GM12878 (cell line): ENCODE results near the gene POLR3E. TPM values are rescaled to one million over a fixed set of nuclear protein-coding genes. Genes with fewer than 3 reads are reported as not detected.

ENCODE experiments used
- BACH1 ChIP-seq: fragments of 450-650 bp; IDR thresholded peaks from 2 replicates; pipeline ENCODE4 v1.6.1; 2017; ENCODE audit warnings: mild to moderate bottlenecking, borderline replicate concordance
- CHD4 ChIP-seq: fragments of 200-600 bp; sonication (generic); IDR thresholded peaks from 2 replicates; pipeline ENCODE4 v1.6.1; 2016; ENCODE audit warnings: mild to moderate bottlenecking
- EP300 ChIP-seq, 2 experiments: fragments of 150-350 bp in 1 of 2; IDR thresholded peaks; 2 replicates each; pipeline ENCODE4 v1.6.1; 2011 to 2012; ENCODE audit warnings: low read depth in 2 of 2, low read length in 2 of 2, borderline replicate concordance in 1 of 2, improper control_type of control experiment in 1 of 2, inconsistent platforms in 1 of 2; ENCODE audit not compliant: control insufficient read depth in 1 of 2
- JUND ChIP-seq: IDR thresholded peaks from 2 replicates; pipeline ENCODE4 v1.6.1; 2012; ENCODE audit warnings: low read depth, mild to moderate bottlenecking, low read length, improper control_type of control experiment, moderate library complexity
- LARP7 ChIP-seq: fragments of 450-650 bp; IDR thresholded peaks from 2 replicates; pipeline ENCODE4 v1.6.1; 2017; ENCODE audit warnings: mild to moderate bottlenecking
- MEF2B ChIP-seq: fragments of 450-650 bp; IDR thresholded peaks from 2 replicates; pipeline ENCODE4 v1.6.1; 2018; ENCODE audit warnings: mild to moderate bottlenecking, moderate library complexity; ENCODE audit not compliant: partially characterized antibody, poor library complexity, severe bottlenecking
- MYC ChIP-seq: IDR thresholded peaks from 2 replicates; pipeline ENCODE4 v1.6.1; 2011; ENCODE audit warnings: mild to moderate bottlenecking, low read length, moderate library complexity, inconsistent platforms; ENCODE audit not compliant: insufficient read depth, insufficient replicate concordance, insufficient read length, severe bottlenecking
- NFIC ChIP-seq: IDR thresholded peaks from 2 replicates; pipeline ENCODE4 v1.6.1; 2012; ENCODE audit warnings: low read depth, mild to moderate bottlenecking, inconsistent platforms, low read length, moderate library complexity
- PAX5 ChIP-seq: IDR thresholded peaks from 2 replicates; pipeline ENCODE4 v1.6.1; 2011; ENCODE audit warnings: low read depth, low read length, borderline replicate concordance
- POLR2AphosphoS2 ChIP-seq: IDR thresholded peaks from 2 replicates; pipeline ENCODE4 v1.6.1; 2011; ENCODE audit warnings: low read depth, mild to moderate bottlenecking, low read length, improper control_type of control experiment, moderate library complexity
- RCOR1 ChIP-seq: conservative IDR thresholded peaks from 2 replicates; pipeline ENCODE4 v1.6.1; 2012; ENCODE audit warnings: low read depth, low read length, improper control_type of control experiment
- RFX5 ChIP-seq: IDR thresholded peaks from 2 replicates; pipeline ENCODE4 v1.6.1; 2011; ENCODE audit warnings: low read depth, low read length, improper control_type of control experiment
- RUNX3 ChIP-seq: IDR thresholded peaks from 2 replicates; pipeline ENCODE4 v1.6.1; 2012; ENCODE audit warnings: low read length, inconsistent platforms
- SIX5 ChIP-seq: IDR thresholded peaks from 2 replicates; pipeline ENCODE4 v1.6.1; 2011; ENCODE audit warnings: mild to moderate bottlenecking, low read depth, low read length, moderate library complexity; ENCODE audit not compliant: severe bottlenecking
- SPI1 ChIP-seq: IDR thresholded peaks from 2 replicates; pipeline ENCODE4 v1.6.1; 2011; ENCODE audit warnings: low read depth, mild to moderate bottlenecking, low read length, moderate library complexity, borderline replicate concordance; ENCODE audit not compliant: insufficient read depth
- ZNF207 ChIP-seq: fragments of 450-650 bp; IDR thresholded peaks from 2 replicates; pipeline ENCODE4 v1.6.1; 2014; ENCODE audit warnings: antibody characterized with exemption, mild to moderate bottlenecking, borderline replicate concordance
- ZZZ3 ChIP-seq: IDR thresholded peaks from 2 replicates; pipeline ENCODE4 v1.6.1; 2011; ENCODE audit warnings: low read depth; ENCODE audit not compliant: control insufficient read depth, insufficient read length
- polyA plus RNA-seq, 11 experiments: library from polyadenylated mRNA; depleted of rRNA in 4 of 11; unstranded in 6 of 11; stranded (reverse) in 5 of 11; fragments of >200 nt; fragmentation: Nextera tagmentation in 4 of 11; fragmentation: Illumina TruSeq in 1 of 11; extraction: Ambion mirVana in 4 of 11; extraction: Trizol in 1 of 11; gene quantifications; 1 replicate in 1 of 11; 2 replicates in 10 of 11; pipeline versions ENCODE4 v1.2.1 to v1.2.3, GENCODE V29; 2011 to 2016; ENCODE audit warnings: inconsistent platforms in 2 of 11, missing spikeins in 2 of 11, low read depth in 1 of 11
- total RNA-seq, 4 experiments: library from RNA; depleted of rRNA in 3 of 4; stranded (reverse); fragments of >200 nt in 3 of 4; fragmentation: Illumina TruSeq in 1 of 4; extraction: Trizol in 1 of 4; gene quantifications; 2 replicates each; pipeline versions ENCODE4 v1.2.1 to v1.2.3, GENCODE V29; 2013 to 2021
- TF ChIP-seq, protein P1 (sequence below): fragments of 450-650 bp; IDR thresholded peaks from 2 replicates; pipeline ENCODE4 v1.6.1; 2016; ENCODE audit warnings: mild to moderate bottlenecking
- TF ChIP-seq, protein P2 (sequence below): fragments of 450-650 bp; IDR thresholded peaks from 2 replicates; pipeline ENCODE4 v1.6.1; 2018; ENCODE audit warnings: mild to moderate bottlenecking, low read depth, moderate library complexity; ENCODE audit not compliant: partially characterized antibody
- TF ChIP-seq, protein P3 (sequence below): IDR thresholded peaks from 2 replicates; pipeline ENCODE4 v1.6.1; 2011; ENCODE audit warnings: borderline replicate concordance, low read depth, mild to moderate bottlenecking, moderate library complexity, low read length; ENCODE audit not compliant: insufficient read depth, poor library complexity, severe bottlenecking
- TF ChIP-seq, protein P4 (sequence below): fragments of 450-650 bp; IDR thresholded peaks from 2 replicates; pipeline ENCODE4 v1.6.1; 2018; ENCODE audit warnings: borderline replicate concordance, mild to moderate bottlenecking; ENCODE audit not compliant: partially characterized antibody

The POLR3E gene
- total and polyA plus RNA-seq, 10 of the 15 experiments (the other 5 are each of a cell fraction or from before 2014, with no cell fraction given), result 11.1 to 79.5 (median 39.7) TPM

DNA sequence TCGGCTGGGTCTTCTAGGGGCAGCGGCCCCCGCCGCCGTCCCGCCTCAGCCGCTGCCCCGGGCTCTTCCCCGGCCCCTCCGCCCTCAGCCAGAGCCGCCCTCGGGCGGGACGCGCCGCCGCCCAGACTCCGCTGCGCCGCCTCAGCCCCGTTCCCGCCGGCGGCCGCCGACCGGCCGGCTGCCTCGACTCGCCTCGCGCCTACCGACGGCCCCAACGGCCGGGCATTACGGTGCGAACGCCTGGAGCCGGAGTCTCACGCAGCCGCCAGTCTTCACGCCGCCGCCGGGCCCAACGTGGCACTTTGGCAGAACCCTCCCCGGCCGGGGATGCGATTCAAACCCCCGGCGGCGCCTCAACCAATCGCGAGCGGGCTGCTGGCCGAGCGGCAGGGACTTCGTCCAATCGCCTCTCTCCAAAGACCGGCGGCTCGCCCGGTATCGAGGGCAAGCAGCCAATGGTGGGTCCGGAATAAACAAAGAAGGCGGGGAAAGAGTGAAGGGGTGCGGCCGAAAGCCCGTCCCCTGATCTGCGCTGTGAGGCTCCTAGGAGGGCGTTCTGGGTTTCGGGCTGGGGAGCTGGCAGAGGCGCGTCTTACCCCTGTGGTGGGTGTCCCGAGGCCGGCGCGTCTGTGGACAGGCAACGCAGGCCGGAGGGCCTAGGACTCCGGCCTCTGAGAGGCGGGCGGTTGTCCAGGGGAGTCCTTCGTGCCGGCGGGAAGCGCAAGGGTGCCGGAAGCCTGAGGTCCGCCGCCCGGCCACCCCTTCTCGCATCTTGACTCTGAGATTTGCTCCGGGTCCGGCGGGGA, 77.3 kb downstream of the POLR3E start, which contains the start of gene CDR2 (continued):
- TF ChIP-seq SIX5 (no peak), MEF2B (no peak), PAX5 (no peak), RCOR1 (no peak), MYC (no peak), NFIC (no peak), BACH1 (peak; percentile 73), JUND (no peak), LARP7 (peak; percentile 88), ZNF207 (no peak), RFX5 (peak; percentile 58; the same call in 1 of the 2 replicates), RUNX3 (0 out of 2 replicates have a peak, but pooled peaks have one; percentile 10), EP300 (IDR thresholded peaks at IDR 0.05; ENCODE audit: borderline replicate concordance in 1 of 2, control insufficient read depth in 1 of 2, low read depth in 2 of 2, low read length in 2 of 2) (no peak), CHD4 (no peak), ZZZ3 (no peak), POLR2AphosphoS2 (peak; percentile 85; the same call in 1 of the 2 replicates), SPI1 (no peak)
- TF ChIP-seq, protein P1, sequence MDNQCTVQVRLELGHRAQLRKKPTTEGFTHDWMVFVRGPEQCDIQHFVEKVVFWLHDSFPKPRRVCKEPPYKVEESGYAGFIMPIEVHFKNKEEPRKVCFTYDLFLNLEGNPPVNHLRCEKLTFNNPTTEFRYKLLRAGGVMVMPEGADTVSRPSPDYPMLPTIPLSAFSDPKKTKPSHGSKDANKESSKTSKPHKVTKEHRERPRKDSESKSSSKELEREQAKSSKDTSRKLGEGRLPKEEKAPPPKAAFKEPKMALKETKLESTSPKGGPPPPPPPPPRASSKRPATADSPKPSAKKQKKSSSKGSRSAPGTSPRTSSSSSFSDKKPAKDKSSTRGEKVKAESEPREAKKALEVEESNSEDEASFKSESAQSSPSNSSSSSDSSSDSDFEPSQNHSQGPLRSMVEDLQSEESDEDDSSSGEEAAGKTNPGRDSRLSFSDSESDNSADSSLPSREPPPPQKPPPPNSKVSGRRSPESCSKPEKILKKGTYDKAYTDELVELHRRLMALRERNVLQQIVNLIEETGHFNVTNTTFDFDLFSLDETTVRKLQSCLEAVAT, result no peak
- TF ChIP-seq, protein P2, sequence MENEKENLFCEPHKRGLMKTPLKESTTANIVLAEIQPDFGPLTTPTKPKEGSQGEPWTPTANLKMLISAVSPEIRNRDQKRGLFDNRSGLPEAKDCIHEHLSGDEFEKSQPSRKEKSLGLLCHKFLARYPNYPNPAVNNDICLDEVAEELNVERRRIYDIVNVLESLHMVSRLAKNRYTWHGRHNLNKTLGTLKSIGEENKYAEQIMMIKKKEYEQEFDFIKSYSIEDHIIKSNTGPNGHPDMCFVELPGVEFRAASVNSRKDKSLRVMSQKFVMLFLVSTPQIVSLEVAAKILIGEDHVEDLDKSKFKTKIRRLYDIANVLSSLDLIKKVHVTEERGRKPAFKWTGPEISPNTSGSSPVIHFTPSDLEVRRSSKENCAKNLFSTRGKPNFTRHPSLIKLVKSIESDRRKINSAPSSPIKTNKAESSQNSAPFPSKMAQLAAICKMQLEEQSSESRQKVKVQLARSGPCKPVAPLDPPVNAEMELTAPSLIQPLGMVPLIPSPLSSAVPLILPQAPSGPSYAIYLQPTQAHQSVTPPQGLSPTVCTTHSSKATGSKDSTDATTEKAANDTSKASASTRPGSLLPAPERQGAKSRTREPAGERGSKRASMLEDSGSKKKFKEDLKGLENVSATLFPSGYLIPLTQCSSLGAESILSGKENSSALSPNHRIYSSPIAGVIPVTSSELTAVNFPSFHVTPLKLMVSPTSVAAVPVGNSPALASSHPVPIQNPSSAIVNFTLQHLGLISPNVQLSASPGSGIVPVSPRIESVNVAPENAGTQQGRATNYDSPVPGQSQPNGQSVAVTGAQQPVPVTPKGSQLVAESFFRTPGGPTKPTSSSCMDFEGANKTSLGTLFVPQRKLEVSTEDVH, result no peak
- TF ChIP-seq, protein P3, sequence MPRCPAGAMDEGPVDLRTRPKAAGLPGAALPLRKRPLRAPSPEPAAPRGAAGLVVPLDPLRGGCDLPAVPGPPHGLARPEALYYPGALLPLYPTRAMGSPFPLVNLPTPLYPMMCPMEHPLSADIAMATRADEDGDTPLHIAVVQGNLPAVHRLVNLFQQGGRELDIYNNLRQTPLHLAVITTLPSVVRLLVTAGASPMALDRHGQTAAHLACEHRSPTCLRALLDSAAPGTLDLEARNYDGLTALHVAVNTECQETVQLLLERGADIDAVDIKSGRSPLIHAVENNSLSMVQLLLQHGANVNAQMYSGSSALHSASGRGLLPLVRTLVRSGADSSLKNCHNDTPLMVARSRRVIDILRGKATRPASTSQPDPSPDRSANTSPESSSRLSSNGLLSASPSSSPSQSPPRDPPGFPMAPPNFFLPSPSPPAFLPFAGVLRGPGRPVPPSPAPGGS, result peak; percentile 48
- TF ChIP-seq, protein P4, sequence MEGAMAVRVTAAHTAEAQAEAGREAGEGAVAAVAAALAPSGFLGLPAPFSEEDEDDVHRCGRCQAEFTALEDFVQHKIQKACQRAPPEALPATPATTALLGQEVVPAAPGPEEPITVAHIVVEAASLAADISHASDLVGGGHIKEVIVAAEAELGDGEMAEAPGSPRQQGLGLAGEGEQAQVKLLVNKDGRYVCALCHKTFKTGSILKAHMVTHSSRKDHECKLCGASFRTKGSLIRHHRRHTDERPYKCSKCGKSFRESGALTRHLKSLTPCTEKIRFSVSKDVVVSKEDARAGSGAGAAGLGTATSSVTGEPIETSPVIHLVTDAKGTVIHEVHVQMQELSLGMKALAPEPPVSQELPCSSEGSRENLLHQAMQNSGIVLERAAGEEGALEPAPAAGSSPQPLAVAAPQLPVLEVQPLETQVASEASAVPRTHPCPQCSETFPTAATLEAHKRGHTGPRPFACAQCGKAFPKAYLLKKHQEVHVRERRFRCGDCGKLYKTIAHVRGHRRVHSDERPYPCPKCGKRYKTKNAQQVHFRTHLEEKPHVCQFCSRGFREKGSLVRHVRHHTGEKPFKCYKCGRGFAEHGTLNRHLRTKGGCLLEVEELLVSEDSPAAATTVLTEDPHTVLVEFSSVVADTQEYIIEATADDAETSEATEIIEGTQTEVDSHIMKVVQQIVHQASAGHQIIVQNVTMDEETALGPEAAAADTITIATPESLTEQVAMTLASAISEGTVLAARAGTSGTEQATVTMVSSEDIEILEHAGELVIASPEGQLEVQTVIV, result no peak
